CD14-positive monocyte (primary cell): ENCODE data around the gene LDB3. TPM values are rescaled to one million over a fixed set of nuclear protein-coding genes. Genes with fewer than 3 reads are reported as not detected.

ENCODE experiments used
- DNase-seq, 3 donors: peaks; one replicate each; pipeline ENCODE4 v3.0.0-alpha.2; 2011 to 2022
- H2AFZ ChIP-seq: 2 replicates; pipeline ENCODE4 v1.6.0; 2012; ENCODE audit warnings: mild to moderate bottlenecking, low read depth, low read length, inconsistent platforms; ENCODE audit not compliant: insufficient read depth, poor library complexity, severe bottlenecking
- H3K27ac ChIP-seq, 2 donors: 1 replicate in 1 of 2; 2 replicates in 1 of 2; pipeline ENCODE4 v1.5.1; 2012 to 2013; ENCODE audit warnings: low read length in 2 of 2, control low read depth in 1 of 2, inconsistent platforms in 1 of 2, low read depth in 1 of 2, mild to moderate bottlenecking in 1 of 2
- H3K27me3 ChIP-seq, 2 donors: one replicate each; pipeline versions ENCODE4 v1.6.0 to v1.6.1; 2011 to 2013; ENCODE audit warnings: low read length in 2 of 2; ENCODE audit not compliant: control insufficient read depth in 2 of 2, insufficient read depth in 2 of 2
- H3K36me3 ChIP-seq, 2 donors: replicated peaks in 1 of 2; 1 replicate in 1 of 2; 2 replicates in 1 of 2; pipeline versions ENCODE4 v1.5.1 to v1.6.1; 2012 to 2013; ENCODE audit warnings: low read length in 2 of 2, control low read depth in 1 of 2, inconsistent platforms in 1 of 2, mild to moderate bottlenecking in 1 of 2; ENCODE audit not compliant: insufficient read depth in 2 of 2, control insufficient read depth in 1 of 2
- H3K4me1 ChIP-seq, 2 donors: 1 replicate in 1 of 2; 2 replicates in 1 of 2; pipeline versions ENCODE4 v1.5.1 to v1.6.1; 2012 to 2013; ENCODE audit warnings: low read length in 2 of 2, control low read depth in 1 of 2, inconsistent platforms in 1 of 2, mild to moderate bottlenecking in 1 of 2, moderate library complexity in 1 of 2; ENCODE audit not compliant: insufficient read depth in 2 of 2, control insufficient read depth in 1 of 2
- H3K4me2 ChIP-seq: replicated peaks from 2 replicates; pipeline ENCODE3; 2012; ENCODE audit warnings: low read length, moderate library complexity, mild to moderate bottlenecking; ENCODE audit not compliant: poor library complexity, severe bottlenecking; ENCODE audit errors: extremely low read depth
- H3K4me3 ChIP-seq, 3 experiments: fragments of 200-600 bp in 1 of 3; sonication (generic) in 1 of 3; replicated peaks in 1 of 3; 1 replicate in 2 of 3; 2 replicates in 1 of 3; pipeline ENCODE4 v1.5.1; 2011 to 2013; ENCODE audit warnings: low read length in 3 of 3, mild to moderate bottlenecking in 3 of 3, control low read depth in 2 of 3, low read depth in 2 of 3, inconsistent platforms in 1 of 3, moderate library complexity in 1 of 3
- H3K79me2 ChIP-seq: 2 replicates; pipeline ENCODE4 v1.6.0; 2012; ENCODE audit warnings: mild to moderate bottlenecking, control low read depth, inconsistent platforms, low read length, moderate library complexity; ENCODE audit not compliant: insufficient read depth
- H3K9ac ChIP-seq: 2 replicates; pipeline ENCODE4 v1.6.0; 2017; ENCODE audit warnings: low read length, mild to moderate bottlenecking; ENCODE audit not compliant: insufficient read depth, poor library complexity, severe bottlenecking
- H3K9me3 ChIP-seq, 2 donors: replicated peaks in 1 of 2; 1 replicate in 1 of 2; 2 replicates in 1 of 2; pipeline versions ENCODE4 v1.5.1 to v1.6.1; 2012 to 2013; ENCODE audit warnings: low read length in 2 of 2, control low read depth in 1 of 2; ENCODE audit not compliant: control insufficient read depth in 1 of 2, insufficient read depth in 1 of 2
- H4K20me1 ChIP-seq: 2 replicates; pipeline ENCODE4 v1.6.0; 2012; ENCODE audit warnings: mild to moderate bottlenecking, low read length, control low read depth, moderate library complexity; ENCODE audit not compliant: insufficient read depth
- H3K27ac Mint-ChIP-seq, 7 donors: one replicate each; pipeline ENCODE4 v1.8.0; 2020; ENCODE audit warnings: mild to moderate bottlenecking in 7 of 7, mixed read lengths in 7 of 7, moderate library complexity in 6 of 7, inconsistent platforms in 2 of 7
- H3K27me3 Mint-ChIP-seq, 3 donors: one replicate each; pipeline ENCODE4 v1.8.0; 2021 to 2022; ENCODE audit warnings: low read depth in 3 of 3, mild to moderate bottlenecking in 3 of 3, mixed read lengths in 3 of 3, moderate library complexity in 3 of 3, inconsistent platforms in 1 of 3
- H3K36me3 Mint-ChIP-seq, 2 donors: one replicate each; pipeline ENCODE4 v1.8.0; 2020; ENCODE audit warnings: mixed read lengths in 2 of 2, inconsistent platforms in 1 of 2, mild to moderate bottlenecking in 1 of 2
- H3K4me1 Mint-ChIP-seq: one replicate; pipeline ENCODE4 v1.8.0; 2020; ENCODE audit warnings: mild to moderate bottlenecking, mixed read lengths
- H3K4me3 Mint-ChIP-seq, 2 donors: one replicate each; pipeline ENCODE4 v1.8.0; 2020; ENCODE audit warnings: mild to moderate bottlenecking in 2 of 2, mixed read lengths in 2 of 2, moderate library complexity in 1 of 2
- H3K9me3 Mint-ChIP-seq, 7 donors: one replicate each; pipeline ENCODE4 v1.8.0; 2020 to 2022; ENCODE audit warnings: mixed read lengths in 7 of 7, mild to moderate bottlenecking in 6 of 7, moderate library complexity in 6 of 7, inconsistent platforms in 2 of 7
- WGBS: methylation state at CpG from one replicate; pipeline ENCODE4 v1.1.5; 2013; ENCODE audit warnings: missing lambda C conversion rate; ENCODE audit not compliant: insufficient coverage; 5-methylcytosine and 5-hydroxymethylcytosine counted together
- intact Hi-C, 2 donors: fragments of 100-400 bp; cut with micrococcal nuclease; formaldehyde crosslinking; loops; one replicate each; pipeline versions ENCODE4 v1.15.0 to v1.15.1; 2023
- polyA plus RNA-seq, 3 donors: library from polyadenylated mRNA; depleted of rRNA in 1 of 3; unstranded in 2 of 3; stranded (reverse) in 1 of 3; fragments of 300-500 nt in 2 of 3; fragments of >200 nt in 1 of 3; fragmentation: Illumina TruSeq in 2 of 3; gene quantifications; 1 replicate in 2 of 3; 2 replicates in 1 of 3; pipeline ENCODE4 v1.2.3, GENCODE V29; 2012 to 2021
- TF ChIP-seq, protein P1 (sequence below): fragments of 200-600 bp; IDR thresholded peaks from one replicate; pipeline ENCODE4 v1.8.0; 2022; ENCODE audit warnings: antibody characterized with exemption, mild to moderate bottlenecking

Gene LDB3
- polyA plus RNA-seq, 3 donors: not detected

DNA sequence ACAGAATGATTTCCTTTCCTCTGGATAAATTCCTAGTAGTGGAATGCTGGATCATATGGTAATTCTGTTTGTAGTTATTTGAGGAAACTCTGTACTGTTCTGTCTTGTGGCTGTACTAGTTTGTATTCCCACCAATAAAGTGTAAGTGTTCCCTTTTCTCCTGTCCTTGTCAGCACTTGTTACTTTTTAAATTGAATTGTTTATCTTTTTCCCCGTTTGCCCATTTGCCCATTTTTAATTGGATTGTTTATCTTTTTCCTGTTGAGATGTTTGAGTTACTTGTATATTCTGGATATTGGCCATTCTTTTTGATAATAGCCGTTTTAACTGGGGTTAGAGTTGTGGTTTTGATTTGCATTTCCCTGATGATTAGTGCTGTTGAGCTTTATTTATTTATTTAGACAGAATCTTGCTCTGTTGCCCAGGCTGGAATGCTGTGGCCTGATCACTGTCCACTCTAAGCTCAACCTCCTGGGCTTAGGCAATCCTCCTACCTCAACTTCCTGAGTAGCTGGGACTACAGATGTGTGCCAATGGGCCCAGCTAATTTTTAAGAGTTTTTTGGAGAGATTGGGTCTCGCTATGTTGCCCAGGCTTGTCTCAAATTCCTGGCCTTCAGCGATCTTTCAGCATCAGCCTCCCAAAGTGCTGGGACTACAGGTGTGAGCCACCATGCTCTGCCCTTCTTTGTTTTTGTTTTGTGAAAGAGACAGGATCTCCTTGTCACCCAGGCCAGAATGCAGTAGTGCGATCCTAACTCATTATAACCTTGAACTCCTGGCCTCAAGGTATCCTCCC lies 111.1 kb downstream of the LDB3 start:
- no peaks in the 10 kb centered on the region for H3K36me3 ChIP-seq
- Mint-ChIP-seq H3K4me3 (no peak overlapping the region), H3K27me3 (peaks cover 5 to 10% (median 7%) of the 10 kb centered on the region in 3 donors), H3K27ac (no peak overlapping the region), H3K36me3 (no peaks in the 10 kb centered on the region), H3K4me1 (no peaks in the 10 kb centered on the region), H3K9me3 (peaks cover 0 to 7% (median 4%) of the 10 kb centered on the region in 7 donors)
- TF ChIP-seq, protein P1, sequence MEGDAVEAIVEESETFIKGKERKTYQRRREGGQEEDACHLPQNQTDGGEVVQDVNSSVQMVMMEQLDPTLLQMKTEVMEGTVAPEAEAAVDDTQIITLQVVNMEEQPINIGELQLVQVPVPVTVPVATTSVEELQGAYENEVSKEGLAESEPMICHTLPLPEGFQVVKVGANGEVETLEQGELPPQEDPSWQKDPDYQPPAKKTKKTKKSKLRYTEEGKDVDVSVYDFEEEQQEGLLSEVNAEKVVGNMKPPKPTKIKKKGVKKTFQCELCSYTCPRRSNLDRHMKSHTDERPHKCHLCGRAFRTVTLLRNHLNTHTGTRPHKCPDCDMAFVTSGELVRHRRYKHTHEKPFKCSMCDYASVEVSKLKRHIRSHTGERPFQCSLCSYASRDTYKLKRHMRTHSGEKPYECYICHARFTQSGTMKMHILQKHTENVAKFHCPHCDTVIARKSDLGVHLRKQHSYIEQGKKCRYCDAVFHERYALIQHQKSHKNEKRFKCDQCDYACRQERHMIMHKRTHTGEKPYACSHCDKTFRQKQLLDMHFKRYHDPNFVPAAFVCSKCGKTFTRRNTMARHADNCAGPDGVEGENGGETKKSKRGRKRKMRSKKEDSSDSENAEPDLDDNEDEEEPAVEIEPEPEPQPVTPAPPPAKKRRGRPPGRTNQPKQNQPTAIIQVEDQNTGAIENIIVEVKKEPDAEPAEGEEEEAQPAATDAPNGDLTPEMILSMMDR: no peak
- no peak overlapping the region for H3K4me3 ChIP-seq
- H4K20me1 ChIP-seq: no peaks in the 10 kb centered on the region
- H3K79me2 ChIP-seq: no peaks in the 10 kb centered on the region
- WGBS: no CpG with 5 or more reads among the region's 5 CpGs
- no peaks in the 10 kb centered on the region for H3K4me1 ChIP-seq
- H3K4me2 ChIP-seq: no peak overlapping the region
- no peak overlapping the region for H3K27ac ChIP-seq
- H3K27me3 ChIP-seq: peaks cover 2 to 7% of the 10 kb centered on the region in 2 donors
- intact Hi-C loops: no loop called here
- no peak overlapping the region for H2AFZ ChIP-seq
- H3K9me3 ChIP-seq: no peaks in the 10 kb centered on the region
- no peak for DNase-seq
- no peak overlapping the region for H3K9ac ChIP-seq

DNA sequence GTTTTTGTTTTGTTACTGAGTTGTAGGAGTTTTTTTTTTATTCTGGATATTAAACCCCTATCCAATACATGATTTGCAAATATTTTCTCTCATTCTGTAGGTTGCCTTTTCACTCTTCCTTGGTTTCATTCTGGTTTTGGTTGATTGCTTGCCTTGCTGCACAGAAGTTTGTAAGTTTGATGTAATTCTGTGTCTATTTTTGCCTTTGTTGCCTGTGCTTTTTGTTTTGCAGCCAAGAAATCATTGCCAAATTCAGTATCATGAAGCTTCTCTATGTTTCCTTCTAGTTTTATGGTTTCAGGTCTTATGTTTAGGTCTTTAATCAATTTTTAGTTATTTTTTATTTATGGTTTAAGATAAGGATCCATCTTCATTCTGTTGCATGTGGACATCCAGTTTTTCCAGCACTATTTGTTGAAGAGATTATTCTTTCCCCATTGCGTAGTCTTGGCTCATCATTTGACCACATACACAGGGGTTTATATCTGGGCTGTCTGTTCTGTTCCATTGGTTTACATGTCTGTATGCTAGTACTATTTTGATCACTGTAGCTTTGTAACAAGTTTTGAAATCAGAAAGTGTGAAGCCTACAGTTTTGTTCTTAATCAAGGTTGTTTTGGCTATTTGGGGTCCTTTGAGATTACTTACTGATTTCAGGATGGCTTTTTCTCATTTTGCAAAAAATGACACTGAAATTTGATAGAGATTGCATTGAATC lies 114.5 kb downstream of the LDB3 start:
- Mint-ChIP-seq H3K4me3 (no peak overlapping the region), H3K27ac (no peak overlapping the region), H3K36me3 (no peaks in the 10 kb centered on the region), H3K27me3 (peaks cover 2 to 10% (median 7%) of the 10 kb centered on the region in 3 donors), H3K4me1 (no peaks in the 10 kb centered on the region), H3K9me3 (peaks cover 4 to 13% (median 9%) of the 10 kb centered on the region in 7 donors)
- no CpG with 5 or more reads among the region's 1 CpG for WGBS
- Histone ChIP-seq H3K4me2 (no peak overlapping the region), H3K4me1 (no peaks in the 10 kb centered on the region), H3K9me3 (peaks cover 4 to 7% of the 10 kb centered on the region in 2 donors), H3K27me3 (no peaks in the 10 kb centered on the region), H4K20me1 (no peaks in the 10 kb centered on the region), H3K36me3 (no peaks in the 10 kb centered on the region), H3K9ac (no peak overlapping the region), H3K27ac (no peak overlapping the region), H3K4me3 (no peak overlapping the region), H3K79me2 (no peaks in the 10 kb centered on the region), H2AFZ (no peak overlapping the region)
- no peak for DNase-seq
- intact Hi-C loops: no loop called here
- TF ChIP-seq, protein P1: no peak
